HL-60 (cell line): ENCODE measurements around the gene TTLL13.
A peak's percentile ranks its signal among the peaks of the same experiment; 100 is the strongest.
"Not testable (repeated sequence)": the region's sequence is repeated elsewhere in the genome, so short reads cannot be mapped to it uniquely, and the experiment has no call there.

Experiments
- DNase-seq, 2 experiments: peaks; one replicate each; pipeline ENCODE4 v3.0.0-alpha.2; 2010 to 2020; ENCODE audit warnings: low read depth in 1 of 2, low spot score in 1 of 2
- H3K27ac ChIP-seq: fragments of 250-450 bp; sonication (Bioruptor Pico); replicated peaks from 2 replicates; pipeline ENCODE4 v1.5.1; 2020; ENCODE audit warnings: mild to moderate bottlenecking, moderate library complexity
- H3K27me3 ChIP-seq: fragments of 250-450 bp; sonication (Bioruptor Pico); 2 replicates; pipeline ENCODE4 v1.5.1; 2021; ENCODE audit warnings: mild to moderate bottlenecking, moderate library complexity; ENCODE audit not compliant: insufficient read depth, poor library complexity, severe bottlenecking
- H3K4me3 ChIP-seq: replicated peaks from 2 replicates; pipeline ENCODE4 v1.5.1; 2011; ENCODE audit warnings: mild to moderate bottlenecking, control low read depth, low read length; ENCODE audit not compliant: insufficient read depth
- GABPA ChIP-seq: IDR thresholded peaks from 2 replicates; pipeline ENCODE4 v1.6.1; 2012; ENCODE audit warnings: low read depth
- POLR2AphosphoS5 ChIP-seq: IDR thresholded peaks from 2 replicates; pipeline ENCODE4 v1.6.1; 2012; ENCODE audit warnings: low read depth
- SPI1 ChIP-seq: IDR thresholded peaks from 2 replicates; pipeline ENCODE4 v1.6.1; 2012; ENCODE audit warnings: low read depth, mild to moderate bottlenecking, borderline replicate concordance
- TF ChIP-seq, protein P1 (sequence below): IDR thresholded peaks from one replicate; pipeline ENCODE4 v1.5.1; 2011; ENCODE audit warnings: low read length, control low read depth, inconsistent platforms; ENCODE audit not compliant: insufficient read depth
- TF ChIP-seq, protein P2 (sequence below): IDR thresholded peaks from 2 replicates; pipeline ENCODE4 v1.6.1; 2012; ENCODE audit warnings: low read depth; ENCODE audit not compliant: insufficient replicate concordance

TTLL13 gene

DNA sequence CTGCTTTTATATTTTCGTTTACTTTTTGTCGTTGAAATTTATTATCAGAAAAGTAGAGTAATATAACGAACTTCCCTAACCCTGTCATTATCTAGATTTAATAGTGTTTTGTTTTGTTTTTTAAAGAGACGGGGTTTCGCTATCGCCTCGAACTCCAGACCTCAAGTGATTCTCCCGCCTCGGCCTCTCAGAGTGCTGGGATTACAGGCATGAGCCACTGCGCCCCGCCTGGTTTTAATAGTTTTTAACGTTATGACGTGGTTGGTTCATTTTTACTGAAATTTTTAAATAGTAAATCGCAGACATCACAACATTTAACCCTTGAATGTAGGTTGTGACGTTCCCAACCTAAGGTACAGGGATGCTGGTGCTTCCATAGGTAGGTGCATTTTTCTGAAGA, 17.1 kb downstream of the TTLL13 start:
- peak in 1 of 2 experiments; percentile 12 for DNase-seq

DNA sequence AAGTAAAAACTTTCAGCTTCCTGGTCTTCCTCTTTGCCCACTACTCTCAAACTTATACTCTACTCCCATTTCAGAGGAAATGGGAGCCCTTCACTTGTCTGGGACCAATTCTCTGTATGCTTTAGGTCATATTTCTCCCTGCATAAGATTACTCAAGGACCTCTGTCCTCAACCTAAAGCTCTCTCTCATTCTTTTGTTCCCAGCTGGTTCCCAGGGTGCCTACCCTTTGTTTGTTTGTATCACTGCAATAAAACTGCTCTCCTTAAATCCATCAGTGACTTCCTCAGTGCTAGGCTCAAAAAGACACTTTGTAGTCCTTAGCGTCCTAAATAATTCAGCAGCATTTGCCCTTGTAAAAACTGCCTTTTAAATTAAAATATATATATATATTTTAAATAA, 19.1 kb downstream of the TTLL13 start:
- Histone ChIP-seq H3K27me3 (no peaks in the 10 kb centered on the region), H3K27ac (no peak overlapping the region), H3K4me3 (no peak overlapping the region)
- TF ChIP-seq GABPA: no peak
- no peak for TF ChIP-seq SPI1
- TF ChIP-seq, protein P1, sequence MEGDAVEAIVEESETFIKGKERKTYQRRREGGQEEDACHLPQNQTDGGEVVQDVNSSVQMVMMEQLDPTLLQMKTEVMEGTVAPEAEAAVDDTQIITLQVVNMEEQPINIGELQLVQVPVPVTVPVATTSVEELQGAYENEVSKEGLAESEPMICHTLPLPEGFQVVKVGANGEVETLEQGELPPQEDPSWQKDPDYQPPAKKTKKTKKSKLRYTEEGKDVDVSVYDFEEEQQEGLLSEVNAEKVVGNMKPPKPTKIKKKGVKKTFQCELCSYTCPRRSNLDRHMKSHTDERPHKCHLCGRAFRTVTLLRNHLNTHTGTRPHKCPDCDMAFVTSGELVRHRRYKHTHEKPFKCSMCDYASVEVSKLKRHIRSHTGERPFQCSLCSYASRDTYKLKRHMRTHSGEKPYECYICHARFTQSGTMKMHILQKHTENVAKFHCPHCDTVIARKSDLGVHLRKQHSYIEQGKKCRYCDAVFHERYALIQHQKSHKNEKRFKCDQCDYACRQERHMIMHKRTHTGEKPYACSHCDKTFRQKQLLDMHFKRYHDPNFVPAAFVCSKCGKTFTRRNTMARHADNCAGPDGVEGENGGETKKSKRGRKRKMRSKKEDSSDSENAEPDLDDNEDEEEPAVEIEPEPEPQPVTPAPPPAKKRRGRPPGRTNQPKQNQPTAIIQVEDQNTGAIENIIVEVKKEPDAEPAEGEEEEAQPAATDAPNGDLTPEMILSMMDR: no peak
- no peak for TF ChIP-seq POLR2AphosphoS5
- TF ChIP-seq, protein P2, sequence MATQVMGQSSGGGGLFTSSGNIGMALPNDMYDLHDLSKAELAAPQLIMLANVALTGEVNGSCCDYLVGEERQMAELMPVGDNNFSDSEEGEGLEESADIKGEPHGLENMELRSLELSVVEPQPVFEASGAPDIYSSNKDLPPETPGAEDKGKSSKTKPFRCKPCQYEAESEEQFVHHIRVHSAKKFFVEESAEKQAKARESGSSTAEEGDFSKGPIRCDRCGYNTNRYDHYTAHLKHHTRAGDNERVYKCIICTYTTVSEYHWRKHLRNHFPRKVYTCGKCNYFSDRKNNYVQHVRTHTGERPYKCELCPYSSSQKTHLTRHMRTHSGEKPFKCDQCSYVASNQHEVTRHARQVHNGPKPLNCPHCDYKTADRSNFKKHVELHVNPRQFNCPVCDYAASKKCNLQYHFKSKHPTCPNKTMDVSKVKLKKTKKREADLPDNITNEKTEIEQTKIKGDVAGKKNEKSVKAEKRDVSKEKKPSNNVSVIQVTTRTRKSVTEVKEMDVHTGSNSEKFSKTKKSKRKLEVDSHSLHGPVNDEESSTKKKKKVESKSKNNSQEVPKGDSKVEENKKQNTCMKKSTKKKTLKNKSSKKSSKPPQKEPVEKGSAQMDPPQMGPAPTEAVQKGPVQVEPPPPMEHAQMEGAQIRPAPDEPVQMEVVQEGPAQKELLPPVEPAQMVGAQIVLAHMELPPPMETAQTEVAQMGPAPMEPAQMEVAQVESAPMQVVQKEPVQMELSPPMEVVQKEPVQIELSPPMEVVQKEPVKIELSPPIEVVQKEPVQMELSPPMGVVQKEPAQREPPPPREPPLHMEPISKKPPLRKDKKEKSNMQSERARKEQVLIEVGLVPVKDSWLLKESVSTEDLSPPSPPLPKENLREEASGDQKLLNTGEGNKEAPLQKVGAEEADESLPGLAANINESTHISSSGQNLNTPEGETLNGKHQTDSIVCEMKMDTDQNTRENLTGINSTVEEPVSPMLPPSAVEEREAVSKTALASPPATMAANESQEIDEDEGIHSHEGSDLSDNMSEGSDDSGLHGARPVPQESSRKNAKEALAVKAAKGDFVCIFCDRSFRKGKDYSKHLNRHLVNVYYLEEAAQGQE: no peak
- no peak for DNase-seq

More for the DNA sequence above, 17.1 kb downstream of the TTLL13 start:
- Histone ChIP-seq H3K4me3 (peak overlapping the region; percentile 81), H3K27ac (peak overlapping the region; percentile 94), H3K27me3 (no peaks in the 10 kb centered on the region)
- TF ChIP-seq, protein P2: no peak
- TF ChIP-seq, protein P1: no peak
- TF ChIP-seq GABPA (no peak), SPI1 (no peak), POLR2AphosphoS5 (no peak)

DNA sequence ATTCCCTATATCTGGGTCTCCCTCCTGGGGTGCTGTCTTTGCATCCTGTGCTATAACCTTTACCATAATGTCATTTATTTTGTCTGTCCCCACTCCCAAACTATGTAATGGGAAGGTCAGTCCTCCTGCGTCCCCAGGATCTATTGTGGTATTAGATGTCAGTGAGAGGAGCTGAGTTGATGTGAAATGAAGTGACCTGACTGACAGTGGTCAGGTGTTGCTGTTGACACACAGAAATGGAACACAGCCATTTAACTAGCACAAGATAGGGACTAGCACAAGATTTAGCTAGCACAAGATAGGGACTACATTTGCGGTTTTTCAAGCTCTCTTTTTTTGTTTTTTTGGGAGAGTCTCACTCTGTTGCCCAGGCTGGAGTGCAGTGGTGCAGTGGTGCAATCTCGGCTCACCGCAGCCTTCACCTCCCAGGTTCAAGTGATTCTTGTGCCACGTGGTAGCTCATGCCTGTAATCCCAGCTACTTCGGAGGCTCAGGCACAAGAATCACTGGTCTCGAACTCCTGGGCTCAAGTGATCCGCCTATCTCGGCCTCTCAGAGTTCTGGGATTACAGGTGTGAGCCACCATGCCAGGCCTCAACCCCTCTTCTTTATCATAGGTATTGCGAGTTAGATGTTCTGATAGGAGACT, 21.3 kb downstream of the TTLL13 start:
- no peaks in the 10 kb centered on the region for H3K27me3 ChIP-seq
- no peak overlapping the region for H3K27ac ChIP-seq
- TF ChIP-seq GABPA (no peak), POLR2AphosphoS5 (no peak), SPI1 (no peak)
- DNase-seq: no peak
- H3K4me3 ChIP-seq: no peak overlapping the region

DNA sequence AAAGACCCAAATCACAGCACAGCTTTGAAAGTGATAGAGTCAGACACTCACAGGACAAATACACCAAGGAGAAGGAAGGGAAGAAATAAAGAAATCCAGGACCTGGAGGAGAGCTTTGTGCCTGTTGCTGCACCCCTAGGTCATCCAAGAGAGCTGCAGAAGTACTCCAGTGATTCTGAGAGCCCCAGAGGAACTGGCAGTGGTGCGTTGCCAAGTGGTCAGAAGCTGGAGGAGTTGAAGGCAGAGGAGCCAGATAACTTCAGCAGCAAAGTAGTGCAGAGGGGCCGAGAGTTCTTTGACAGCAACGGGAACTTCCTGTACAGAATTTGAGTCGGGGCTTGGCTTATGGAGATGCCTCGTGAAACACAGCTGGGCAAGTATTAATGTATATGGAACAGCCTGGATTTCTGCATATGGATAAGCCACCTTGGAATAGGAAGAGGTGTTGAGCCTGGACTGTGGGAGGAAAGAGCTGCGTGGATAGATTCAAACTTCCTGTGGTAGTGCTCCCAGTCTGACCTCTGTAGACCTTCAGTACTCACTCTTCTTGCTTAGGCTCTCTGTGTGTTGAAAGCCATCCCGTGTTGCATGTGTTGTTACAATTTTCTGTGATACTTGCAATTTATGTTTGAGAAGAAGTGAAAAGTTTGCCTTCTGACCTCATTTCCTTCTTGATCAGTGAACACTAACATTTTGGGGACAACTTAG, 22.3 kb downstream of the TTLL13 start:
- Histone ChIP-seq H3K27ac (no peak overlapping the region), H3K27me3 (no peaks in the 10 kb centered on the region), H3K4me3 (no peak overlapping the region)
- TF ChIP-seq POLR2AphosphoS5 (no peak), SPI1 (no peak), GABPA (no peak)
- TF ChIP-seq, protein P1: no peak
- TF ChIP-seq, protein P2: no peak
- DNase-seq: no peak

DNA sequence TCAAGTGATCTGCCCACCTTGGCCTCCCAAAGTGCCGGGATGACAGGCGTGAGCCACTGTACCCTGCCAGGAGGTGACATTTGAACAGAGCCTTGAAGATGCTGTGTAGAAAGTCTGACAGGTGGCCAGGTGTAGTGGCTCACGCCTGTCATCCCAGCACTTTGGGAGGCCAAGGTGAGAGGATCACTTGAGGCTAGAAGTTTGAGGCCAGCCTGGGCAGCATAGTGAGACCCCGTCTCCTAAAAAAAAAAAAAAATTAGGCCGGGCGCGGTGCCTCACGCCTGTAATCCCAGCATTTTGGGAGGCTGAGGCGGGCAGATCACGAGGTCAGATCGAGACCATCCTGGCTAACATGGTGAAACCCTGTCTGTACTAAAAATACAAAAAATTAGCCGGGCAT, 29.1 kb downstream of the TTLL13 start:
- not testable (repeated sequence) for DNase-seq, H3K4me3 ChIP-seq, H3K27me3 ChIP-seq, H3K27ac ChIP-seq
